GM12878 (cell line): ENCODE data around the gene CACTIN. TPM values are rescaled to one million over a fixed set of nuclear protein-coding genes. Genes with fewer than 3 reads are reported as not detected.

Experiments
- ATAC-seq: fragments of 200-7000 bp; cut with Tn5 transposase; 3 replicates; pipeline ENCODE4 v1.9.1; 2020; ENCODE audit warnings: mild to moderate bottlenecking, moderate library complexity
- BruUV-seq: library from RNA; stranded (reverse); fragments of 400-500 nt; replicated peaks from 2 replicates; lab custom pipeline; 2021; lab: Mats Ljungman, UMichigan
- CTCF ChIA-PET: fragments of 300-600 bp; sonication (Branson Sonifier 250); formaldehyde crosslinking; extraction: SDS; loops from one replicate; lab custom pipeline; 2021; ENCODE audit warnings: inconsistent platforms; lab: Yijun Ruan, JAX
- POLR2A ChIA-PET: fragments of 350-600 bp; formaldehyde crosslinking; extraction: SDS; loops from one replicate; lab custom pipeline; 2021; ENCODE audit warnings: inconsistent platforms; lab: Charles Lee
- RAD21 ChIA-PET: fragments of 300-600 bp; sonication (Branson Sonifier 250); formaldehyde crosslinking; loops from one replicate; lab custom pipeline; 2023; ENCODE audit warnings: antibody characterized with exemption; ENCODE audit not compliant: unreplicated experiment; lab: Charles Lee
- SMC1A ChIA-PET: fragments of 300-600 bp; sonication (Branson Sonifier 250); formaldehyde crosslinking; loops from one replicate; lab custom pipeline; 2023; ENCODE audit not compliant: unreplicated experiment, uncharacterized antibody; lab: Charles Lee
- DNase-seq: peaks from one replicate; pipeline ENCODE4 v3.0.0-alpha.2; 2011; ENCODE audit warnings: low read depth, low spot score
- FAIRE-seq: peaks from 3 replicates; lab custom pipeline; 2011; peaks lifted over from hg19 to GRCh38; lab: Jason Lieb, UNC
- H2AFZ ChIP-seq: 2 replicates; pipeline ENCODE4 v1.6.0; 2011; ENCODE audit warnings: low read depth, low read length, control low read depth; ENCODE audit not compliant: control insufficient read depth
- H3K27ac ChIP-seq: 2 replicates; pipeline ENCODE4 v1.5.1; 2011; ENCODE audit warnings: control low read depth; ENCODE audit not compliant: control insufficient read depth, insufficient read depth
- H3K27me3 ChIP-seq, 2 experiments: replicated peaks in 1 of 2; 2 replicates each; pipeline versions ENCODE4 v1.6.0 to v1.6.1; 2011; ENCODE audit warnings: low read length in 1 of 2; ENCODE audit not compliant: control insufficient read depth in 2 of 2, insufficient read depth in 2 of 2
- H3K36me3 ChIP-seq, 2 experiments: 2 replicates each; pipeline ENCODE4 v1.5.1; 2011; ENCODE audit warnings: low read length in 1 of 2; ENCODE audit not compliant: control insufficient read depth in 2 of 2, insufficient read depth in 2 of 2
- H3K4me1 ChIP-seq: 2 replicates; pipeline ENCODE4 v1.6.1; 2011; ENCODE audit warnings: mild to moderate bottlenecking, low read length, moderate library complexity, mixed read lengths; ENCODE audit not compliant: control insufficient read depth, insufficient read depth
- H3K4me2 ChIP-seq: 2 replicates; pipeline ENCODE4 v1.6.0; 2011; ENCODE audit warnings: control low read depth; ENCODE audit not compliant: control insufficient read depth, insufficient read depth
- H3K4me3 ChIP-seq: fragments of 200-600 bp; sonication (generic); 2 replicates; pipeline ENCODE4 v1.5.1; 2016
- H3K79me2 ChIP-seq: 2 replicates; pipeline ENCODE4 v1.6.0; 2011; ENCODE audit warnings: low read length; ENCODE audit not compliant: control insufficient read depth, insufficient read depth
- H3K9ac ChIP-seq: 2 replicates; pipeline ENCODE4 v1.8.0; 2011; ENCODE audit warnings: low read length, control low read depth, mixed read lengths; ENCODE audit not compliant: control insufficient read depth, insufficient read depth
- H3K9me3 ChIP-seq: replicated peaks from 3 replicates; pipeline ENCODE4 v1.5.1; 2011; ENCODE audit warnings: mild to moderate bottlenecking, low read length; ENCODE audit not compliant: control insufficient read depth, insufficient read depth
- H4K20me1 ChIP-seq: 2 replicates; pipeline ENCODE4 v1.6.0; 2011; ENCODE audit not compliant: control insufficient read depth, insufficient read depth
- BMI1 ChIP-seq: fragments of 450-650 bp; IDR thresholded peaks from 2 replicates; pipeline ENCODE4 v1.6.1; 2016; ENCODE audit warnings: mild to moderate bottlenecking, moderate library complexity, borderline replicate concordance
- ELK1 ChIP-seq: IDR thresholded peaks from 2 replicates; pipeline ENCODE4 v1.6.1; 2012; ENCODE audit warnings: low read depth, low read length, improper control_type of control experiment
- ESRRA ChIP-seq: IDR thresholded peaks from 2 replicates; pipeline ENCODE4 v1.6.1; 2012; ENCODE audit warnings: mild to moderate bottlenecking, low read length, improper control_type of control experiment
- KLF5 ChIP-seq: fragments of 450-650 bp; IDR thresholded peaks from 2 replicates; pipeline ENCODE4 v1.6.1; 2014; ENCODE audit warnings: mild to moderate bottlenecking; ENCODE audit not compliant: partially characterized antibody
- LARP7 ChIP-seq: fragments of 450-650 bp; IDR thresholded peaks from 2 replicates; pipeline ENCODE4 v1.6.1; 2017; ENCODE audit warnings: mild to moderate bottlenecking
- NFXL1 ChIP-seq: fragments of 450-650 bp; IDR thresholded peaks from 2 replicates; pipeline ENCODE4 v1.6.1; 2017; ENCODE audit warnings: antibody characterized with exemption, mild to moderate bottlenecking, borderline replicate concordance
- RAD21 ChIP-seq: IDR thresholded peaks from 2 replicates; pipeline ENCODE4 v1.6.1; 2011; ENCODE audit warnings: mild to moderate bottlenecking, low read depth, low read length, moderate library complexity; ENCODE audit not compliant: insufficient read depth
- ZNF274 ChIP-seq: IDR thresholded peaks from one replicate; pipeline ENCODE4 v1.8.0; 2011; ENCODE audit not compliant: insufficient read length, insufficient read depth
- ZNF687 ChIP-seq: fragments of 450-650 bp; IDR thresholded peaks from 2 replicates; pipeline ENCODE4 v1.6.1; 2017; ENCODE audit warnings: mild to moderate bottlenecking, moderate library complexity
- WGBS: methylation state at CpG from one replicate; pipeline ENCODE4 v1.1.6; 2016; ENCODE audit warnings: low lambda C conversion rate; ENCODE audit not compliant: insufficient replicate concordance, insufficient coverage; ENCODE audit errors: missing lambda C conversion rate; 5-methylcytosine and 5-hydroxymethylcytosine counted together
- in situ Hi-C: fragments of 300-500 bp; cut with MboI; formaldehyde crosslinking; loops from 9 replicates; pipeline ENCODE4 v1.14.3; 2018; ENCODE audit warnings: mixed read lengths
- intact Hi-C: fragments of 100-400 bp; cut with micrococcal nuclease; formaldehyde crosslinking; loops from one replicate; pipeline ENCODE4 v1.14.2; 2022; ENCODE audit not compliant: unreplicated experiment
- polyA plus RNA-seq, 11 experiments: library from polyadenylated mRNA; depleted of rRNA in 4 of 11; unstranded in 6 of 11; stranded (reverse) in 5 of 11; fragments of >200 nt; fragmentation: Nextera tagmentation in 4 of 11; fragmentation: Illumina TruSeq in 1 of 11; extraction: Ambion mirVana in 4 of 11; extraction: Trizol in 1 of 11; gene quantifications; 1 replicate in 1 of 11; 2 replicates in 10 of 11; pipeline versions ENCODE4 v1.2.1 to v1.2.3, GENCODE V29; 2011 to 2016; ENCODE audit warnings: inconsistent platforms in 2 of 11, missing spikeins in 2 of 11, low read depth in 1 of 11
- total RNA-seq, 4 experiments: library from RNA; depleted of rRNA in 3 of 4; stranded (reverse); fragments of >200 nt in 3 of 4; fragmentation: Illumina TruSeq in 1 of 4; extraction: Trizol in 1 of 4; gene quantifications; 2 replicates each; pipeline versions ENCODE4 v1.2.1 to v1.2.3, GENCODE V29; 2013 to 2021
- TF ChIP-seq, protein P1 (sequence below): fragments of 450-650 bp; IDR thresholded peaks from 2 replicates; pipeline ENCODE4 v1.6.1; 2016; ENCODE audit warnings: mild to moderate bottlenecking, moderate library complexity, borderline replicate concordance

The CACTIN gene
- total and polyA plus RNA-seq, 10 of the 15 experiments (the other 5 are each of a cell fraction or from before 2014, with no cell fraction given) = 0.40 to 31.4 (median 12.5) TPM

- TF ChIP-seq, protein P1, sequence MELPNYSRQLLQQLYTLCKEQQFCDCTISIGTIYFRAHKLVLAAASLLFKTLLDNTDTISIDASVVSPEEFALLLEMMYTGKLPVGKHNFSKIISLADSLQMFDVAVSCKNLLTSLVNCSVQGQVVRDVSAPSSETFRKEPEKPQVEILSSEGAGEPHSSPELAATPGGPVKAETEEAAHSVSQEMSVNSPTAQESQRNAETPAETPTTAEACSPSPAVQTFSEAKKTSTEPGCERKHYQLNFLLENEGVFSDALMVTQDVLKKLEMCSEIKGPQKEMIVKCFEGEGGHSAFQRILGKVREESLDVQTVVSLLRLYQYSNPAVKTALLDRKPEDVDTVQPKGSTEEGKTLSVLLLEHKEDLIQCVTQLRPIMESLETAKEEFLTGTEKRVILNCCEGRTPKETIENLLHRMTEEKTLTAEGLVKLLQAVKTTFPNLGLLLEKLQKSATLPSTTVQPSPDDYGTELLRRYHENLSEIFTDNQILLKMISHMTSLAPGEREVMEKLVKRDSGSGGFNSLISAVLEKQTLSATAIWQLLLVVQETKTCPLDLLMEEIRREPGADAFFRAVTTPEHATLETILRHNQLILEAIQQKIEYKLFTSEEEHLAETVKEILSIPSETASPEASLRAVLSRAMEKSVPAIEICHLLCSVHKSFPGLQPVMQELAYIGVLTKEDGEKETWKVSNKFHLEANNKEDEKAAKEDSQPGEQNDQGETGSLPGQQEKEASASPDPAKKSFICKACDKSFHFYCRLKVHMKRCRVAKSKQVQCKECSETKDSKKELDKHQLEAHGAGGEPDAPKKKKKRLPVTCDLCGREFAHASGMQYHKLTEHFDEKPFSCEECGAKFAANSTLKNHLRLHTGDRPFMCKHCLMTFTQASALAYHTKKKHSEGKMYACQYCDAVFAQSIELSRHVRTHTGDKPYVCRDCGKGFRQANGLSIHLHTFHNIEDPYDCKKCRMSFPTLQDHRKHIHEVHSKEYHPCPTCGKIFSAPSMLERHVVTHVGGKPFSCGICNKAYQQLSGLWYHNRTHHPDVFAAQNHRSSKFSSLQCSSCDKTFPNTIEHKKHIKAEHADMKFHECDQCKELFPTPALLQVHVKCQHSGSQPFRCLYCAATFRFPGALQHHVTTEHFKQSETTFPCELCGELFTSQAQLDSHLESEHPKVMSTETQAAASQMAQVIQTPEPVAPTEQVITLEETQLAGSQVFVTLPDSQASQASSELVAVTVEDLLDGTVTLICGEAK = no peak
- TF ChIP-seq, all 136 proteins: peak for 0
Measured at GRCh38 chr19:3658870-3659745, 32.5 kb upstream of the CACTIN start (continued).

- Histone ChIP-seq H3K9ac (no peak overlapping the region), H3K27ac (no peak overlapping the region), H3K27me3 (no peaks in the 10 kb centered on the region), H3K9me3 (no peaks in the 10 kb centered on the region; the same call in 2 of the 3 replicates), H4K20me1 (no peaks in the 10 kb centered on the region), H3K79me2 (no peaks in the 10 kb centered on the region), H2AFZ (no peak overlapping the region), H3K36me3 (peaks cover 3 to 4% of the 10 kb centered on the region in 2 experiments; a peak in 2 of 4 replicates), H3K4me1 (no peaks in the 10 kb centered on the region), H3K4me2 (no peak overlapping the region), H3K4me3 (no peak overlapping the region)
- POLR2A ChIA-PET = no interaction called here
- SMC1A ChIA-PET = no interaction called here
- intact Hi-C loops (no loop called here), in situ Hi-C loops (no loop called here)
- CTCF ChIA-PET = interaction anchor here (0.6 kb wide), 1 partner anchor 42 kb away, joined by 3 read pairs; the partner anchor contains the start of gene PIP5K1C
- BruUV-seq = no TSS peak
- ATAC-seq = no peak
- WGBS = 94% methylated on average over 39 of the region's 39 CpGs
- no peak for DNase-seq
- FAIRE-seq = no peak
- RAD21 ChIA-PET = no interaction called here
- TF ChIP-seq ELK1 (no peak), KLF5 (no peak), ESRRA (no peak), BMI1 (no peak), RAD21 (no peak), LARP7 (no peak), ZNF274 (no peak), ZNF687 (no peak), NFXL1 (no peak)
Measured at GRCh38 chr19:3658004-3658869, 31.6 kb upstream of the CACTIN start.
